ENCODE data around the gene ZC3H12D. TPM values are rescaled to one million over a fixed set of nuclear protein-coding genes. Genes with fewer than 3 reads are reported as not detected.

ZC3H12D gene
- total and polyA plus RNA-seq, 9 of the 15 experiments (the other 6 are each of a cell fraction or from before 2014, with no cell fraction given), result 0.04 to 0.27 (median 0.05) TPM; not detected in 3

- Histone ChIP-seq H3K9me1 (ENCODE audit: control insufficient read depth, insufficient read depth, low read length) (no peaks in the 10 kb centered on the region), H3K4me1 (replicated peaks in 1 of 2; ENCODE audit: control insufficient read depth in 2 of 2, insufficient read depth in 2 of 2, low read length in 2 of 2) (no peaks in the 10 kb centered on the region), H3K4me3 (no peak overlapping the region), H4K20me1 (replicated peaks; ENCODE audit: control insufficient read depth, insufficient read depth, low read length) (no peaks in the 10 kb centered on the region), H3K9ac (ENCODE audit: insufficient read depth in 1 of 2, low read depth in 2 of 2, low read length in 2 of 2) (no peak overlapping the region), H3K4me2 (ENCODE audit: insufficient read depth, low read length) (no peak overlapping the region), H3K27me3 (ENCODE audit: control insufficient read depth in 2 of 2, insufficient read depth in 2 of 2, low read length in 2 of 2) (peaks cover 33 to 73% of the 10 kb centered on the region in 2 experiments), H3K9me3 (replicated peaks; ENCODE audit: control insufficient read depth, insufficient read depth, low read depth, low read length) (peaks cover 3% of the 10 kb centered on the region; the same call in 1 of the 2 replicates), H3K36me3 (ENCODE audit: control insufficient read depth, insufficient read depth, low read length) (no peaks in the 10 kb centered on the region), H3K27ac (ENCODE audit: extremely low read depth, low read depth, low read length) (no peak overlapping the region), H3K79me2 (ENCODE audit: control insufficient read depth, insufficient read depth, low read length) (no peaks in the 10 kb centered on the region), H2AFZ (ENCODE audit: low read depth, low read length) (no peak overlapping the region)
- DNase-seq (ENCODE audit: extremely low read depth in 1 of 4, low spot score in 3 of 4) (no peak), ATAC-seq (no peak), FAIRE-seq (no peak)
- TF ChIP-seq FOXM1 (IDR thresholded peaks at IDR 0.05; ENCODE audit: low read depth), result no peak
- TF ChIP-seq FOXM1 (CRISPR knock-in tag; IDR thresholded peaks at IDR 0.05; ENCODE audit: low read depth), result no peak
- TF ChIP-seq ZNF398 (CRISPR knock-in tag; IDR thresholded peaks at IDR 0.05), result no peak
- no peak for TF ChIP-seq KDM2B (CRISPR knock-in tag; IDR thresholded peaks at IDR 0.05)
- TF ChIP-seq ELK1 (CRISPR knock-in tag; IDR thresholded peaks at IDR 0.05), result no peak
- no peak for TF ChIP-seq ZNF232 (CRISPR knock-in tag; IDR thresholded peaks at IDR 0.05)
- no peak for TF ChIP-seq TEAD4 (IDR thresholded peaks at IDR 0.05; ENCODE audit: low read length)
- TF ChIP-seq TEAD4 (CRISPR knock-in tag; IDR thresholded peaks at IDR 0.05; ENCODE audit: borderline replicate concordance), result no peak
- ChIA-PET CTCF (ENCODE audit: low intra/inter-chr PET ratio) (no interaction called here), POLR2A (no interaction called here)
- 0% methylated on average over 8 of the region's 8 CpGs for WGBS (ENCODE audit: insufficient coverage, low coverage, missing lambda C conversion rate)
- in situ Hi-C loops (cut with MboI) (loop anchor here (25.0 kb wide), 1 partner anchor 881 kb away; no protein-coding TSS in a partner anchor), intact Hi-C loops (cut with micrococcal nuclease) (no loop called here)
- no TSS peak for BruUV-seq (replicated peaks)
Observed at GRCh38 chr6:149443411-149444181, 41.2 kb downstream of the ZC3H12D start.

Measured in K562 (cell line).